Cerebellar cortex (tissue), 1 donor: ENCODE measurements around the gene GRK4.

Experiments used
- DNase-seq: peaks from one replicate; pipeline ENCODE4 v3.0.0-alpha.2; 2015; ENCODE audit warnings: low spot score

The GRK4 gene

DNA sequence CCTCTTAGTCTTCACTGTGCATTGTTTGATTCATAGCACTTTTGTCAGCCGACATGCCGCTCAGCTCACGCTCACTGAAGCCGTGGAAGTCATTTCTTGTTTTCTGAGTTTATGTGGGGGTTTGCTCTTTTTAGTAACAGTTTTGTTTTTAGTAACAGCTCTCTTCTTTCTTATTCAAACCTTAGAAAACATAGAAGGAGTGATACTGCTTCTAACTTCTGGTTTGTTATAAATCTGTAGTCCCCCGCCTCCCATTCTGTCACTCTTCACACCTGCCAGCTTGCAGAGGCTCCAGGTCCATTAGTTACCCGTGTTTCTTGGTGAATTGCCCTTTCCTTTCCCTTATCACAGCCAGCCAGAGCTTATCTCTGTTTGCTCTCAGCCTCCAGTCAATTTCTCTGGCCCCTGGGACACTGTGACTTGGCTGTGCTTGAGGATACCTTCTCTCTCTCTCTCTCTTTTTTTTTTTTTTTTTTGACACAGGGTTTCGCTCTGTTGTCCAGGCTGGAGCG lies 50.5 kb downstream of the GRK4 start:
- DNase-seq, result no peak

DNA sequence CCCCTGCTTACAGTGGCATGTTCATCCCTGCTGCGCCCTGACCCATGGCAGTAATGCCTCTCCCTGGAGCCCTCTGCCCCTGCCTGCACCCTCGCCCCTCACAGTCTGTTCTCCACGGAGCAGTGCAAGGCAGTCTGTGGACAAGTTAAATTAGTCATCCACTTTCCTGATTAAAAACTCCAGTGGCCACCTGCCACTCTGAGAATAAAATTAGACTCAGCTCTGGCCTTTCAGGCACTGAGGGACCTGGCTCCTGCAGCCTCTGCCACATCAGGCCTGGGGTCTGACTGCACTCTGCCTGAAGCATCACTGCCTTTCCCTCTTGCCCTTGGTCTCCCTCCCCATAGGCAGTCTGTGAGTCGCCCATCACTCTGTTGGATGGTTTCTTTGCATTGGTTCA lies 53.6 kb downstream of the GRK4 start:
- DNase-seq, result no peak

DNA sequence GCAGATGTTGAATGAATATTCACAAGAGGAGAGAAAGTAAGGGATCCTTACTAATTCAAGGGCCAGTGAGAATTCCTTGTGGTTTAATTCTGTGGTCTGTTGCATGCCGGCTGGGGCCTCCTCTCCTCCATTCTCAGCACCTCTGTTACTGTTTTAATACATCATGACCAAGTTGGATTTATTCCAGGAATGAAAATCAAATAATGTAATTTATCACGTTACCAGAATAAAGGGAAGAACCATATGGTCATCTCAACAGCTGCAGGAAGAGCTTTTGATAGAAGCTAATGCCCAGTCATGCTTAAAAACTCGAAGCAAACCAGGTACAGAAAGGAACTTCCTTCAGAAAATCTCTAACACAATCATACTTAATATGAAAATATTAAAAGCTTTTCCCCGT lies 54.1 kb downstream of the GRK4 start:
- no peak for DNase-seq

DNA sequence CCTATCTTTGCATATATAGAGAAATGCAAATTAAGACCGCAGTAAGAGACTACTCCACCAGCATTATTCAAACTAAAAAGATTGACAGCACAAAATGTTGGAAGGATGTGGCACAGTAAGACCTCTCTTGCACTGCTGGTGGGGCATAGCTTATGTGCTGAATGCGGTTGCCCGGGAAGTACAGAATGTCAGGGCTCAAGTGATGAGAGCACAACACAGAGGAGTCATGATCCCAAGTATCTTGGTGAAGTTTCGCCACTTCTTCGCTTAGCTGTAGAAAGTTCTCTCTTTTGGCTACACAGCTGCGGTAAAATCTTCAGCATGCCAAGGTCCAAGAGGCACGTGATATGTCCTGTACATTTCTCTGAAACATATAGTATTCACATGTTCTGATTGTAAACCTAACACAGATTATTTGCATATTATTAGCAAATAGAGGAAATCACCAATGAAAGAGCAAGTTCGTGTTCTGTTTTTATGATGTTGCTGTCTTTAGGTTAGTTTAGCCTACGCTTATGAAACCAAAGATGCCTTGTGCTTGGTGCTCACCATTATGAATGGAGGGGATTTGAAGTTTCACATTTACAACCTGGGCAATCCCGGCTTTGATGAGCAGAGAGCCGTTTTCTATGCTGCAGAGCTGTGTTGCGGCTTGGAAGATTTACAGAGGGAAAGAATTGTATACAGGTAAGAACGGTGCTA lies 55.9 kb downstream of the GRK4 start:
- no peak for DNase-seq

DNA sequence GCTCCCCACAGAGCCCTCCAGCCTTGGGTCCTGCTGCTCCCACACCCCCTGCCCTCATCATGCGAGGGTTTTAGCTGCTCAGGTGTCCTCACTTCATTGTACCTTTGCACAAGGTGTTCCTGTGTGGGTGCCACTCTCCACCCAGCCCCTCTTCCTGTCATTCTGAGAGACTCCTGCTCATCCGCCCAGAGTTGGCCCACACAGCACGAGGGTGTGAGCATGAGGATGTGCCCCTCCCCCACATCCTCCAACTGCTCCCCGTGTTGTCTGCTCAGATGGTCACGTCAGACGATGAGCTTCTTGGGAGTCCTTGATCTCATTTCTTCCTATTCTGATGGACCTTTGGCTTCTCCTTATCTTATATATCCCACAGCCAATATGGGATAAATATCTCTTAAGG lies 57.8 kb downstream of the GRK4 start:
- no peak for DNase-seq

GRCh38 chr4:3021627-3022026 lies 58.3 kb downstream of the GRK4 start:
- DNase-seq, result no peak

GRCh38 chr4:3022112-3022511 lies 58.7 kb downstream of the GRK4 start:
- DNase-seq, result no peak

DNA sequence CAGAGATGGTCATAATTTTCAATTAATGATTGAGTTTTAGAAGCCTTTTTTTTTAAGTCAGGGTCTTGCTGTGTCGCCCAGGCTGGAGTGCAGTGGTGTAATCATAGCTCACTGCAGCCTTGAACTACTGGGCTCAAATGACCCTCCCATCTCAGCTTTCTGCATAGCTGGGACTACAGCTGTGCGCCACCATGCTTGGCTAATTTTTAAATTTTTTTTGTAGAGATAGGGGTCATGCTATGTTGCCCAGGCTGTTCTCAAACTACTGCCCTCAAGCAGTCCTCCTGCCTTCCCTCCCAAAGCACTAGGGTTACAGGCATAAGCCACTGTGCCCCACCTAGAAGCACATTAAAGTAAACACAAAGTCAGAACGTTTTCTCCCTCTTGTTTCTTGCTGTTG lies 59.3 kb downstream of the GRK4 start:
- no peak for DNase-seq

- no peak for DNase-seq
Measured at GRCh38 chr4:3025881-3026280, 62.5 kb downstream of the GRK4 start.

GRCh38 chr4:3026540-3026939 lies 63.2 kb downstream of the GRK4 start:
- no peak for DNase-seq

- DNase-seq, result no peak
Measured at GRCh38 chr4:3029464-3029863, 66.1 kb downstream of the GRK4 start.

GRCh38 chr4:3030566-3031356 lies 67.4 kb downstream of the GRK4 start:
- DNase-seq, result no peak

- DNase-seq, result no peak
Measured at GRCh38 chr4:3031357-3032082, 68.1 kb downstream of the GRK4 start.

GRCh38 chr4:3034231-3034630 lies 70.9 kb downstream of the GRK4 start:
- no peak for DNase-seq

DNA sequence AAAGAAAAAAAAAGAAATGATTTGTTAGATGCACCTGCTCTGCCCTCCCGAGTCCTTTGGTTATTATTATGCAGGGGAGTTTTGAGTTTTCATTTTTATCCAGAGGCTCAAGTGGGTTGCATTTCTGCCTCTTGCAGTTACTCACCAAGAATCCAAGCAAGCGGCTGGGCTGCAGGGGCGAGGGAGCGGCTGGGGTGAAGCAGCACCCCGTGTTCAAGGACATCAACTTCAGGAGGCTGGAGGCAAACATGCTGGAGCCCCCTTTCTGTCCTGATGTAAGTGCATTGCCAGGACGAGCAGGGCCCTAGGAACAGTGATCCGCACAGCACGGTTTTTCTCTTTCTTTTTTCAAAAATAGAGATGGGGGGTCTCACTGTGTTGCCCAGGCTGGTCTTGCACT lies 71.9 kb downstream of the GRK4 start:
- DNase-seq, result no peak

DNA sequence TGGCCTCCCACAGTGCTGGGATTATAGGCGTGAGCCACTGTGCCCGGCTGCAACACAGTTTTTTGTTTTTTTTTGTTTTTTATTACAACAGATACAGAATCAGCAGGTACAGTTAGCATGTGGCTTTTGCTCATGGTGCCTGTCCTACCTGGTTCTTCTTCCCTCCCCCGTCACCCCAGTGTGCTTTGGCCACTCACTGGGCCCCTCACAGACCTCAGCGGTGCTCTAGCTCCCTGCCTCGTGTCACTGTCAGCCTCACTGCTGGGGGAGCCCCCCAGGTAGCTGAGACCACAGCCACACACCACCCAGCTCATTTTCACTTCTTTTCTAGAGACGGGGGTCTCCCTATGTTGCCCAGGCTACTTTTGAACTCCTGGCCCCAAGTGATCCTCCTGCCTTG lies 72.3 kb downstream of the GRK4 start:
- DNase-seq, result no peak

DNA sequence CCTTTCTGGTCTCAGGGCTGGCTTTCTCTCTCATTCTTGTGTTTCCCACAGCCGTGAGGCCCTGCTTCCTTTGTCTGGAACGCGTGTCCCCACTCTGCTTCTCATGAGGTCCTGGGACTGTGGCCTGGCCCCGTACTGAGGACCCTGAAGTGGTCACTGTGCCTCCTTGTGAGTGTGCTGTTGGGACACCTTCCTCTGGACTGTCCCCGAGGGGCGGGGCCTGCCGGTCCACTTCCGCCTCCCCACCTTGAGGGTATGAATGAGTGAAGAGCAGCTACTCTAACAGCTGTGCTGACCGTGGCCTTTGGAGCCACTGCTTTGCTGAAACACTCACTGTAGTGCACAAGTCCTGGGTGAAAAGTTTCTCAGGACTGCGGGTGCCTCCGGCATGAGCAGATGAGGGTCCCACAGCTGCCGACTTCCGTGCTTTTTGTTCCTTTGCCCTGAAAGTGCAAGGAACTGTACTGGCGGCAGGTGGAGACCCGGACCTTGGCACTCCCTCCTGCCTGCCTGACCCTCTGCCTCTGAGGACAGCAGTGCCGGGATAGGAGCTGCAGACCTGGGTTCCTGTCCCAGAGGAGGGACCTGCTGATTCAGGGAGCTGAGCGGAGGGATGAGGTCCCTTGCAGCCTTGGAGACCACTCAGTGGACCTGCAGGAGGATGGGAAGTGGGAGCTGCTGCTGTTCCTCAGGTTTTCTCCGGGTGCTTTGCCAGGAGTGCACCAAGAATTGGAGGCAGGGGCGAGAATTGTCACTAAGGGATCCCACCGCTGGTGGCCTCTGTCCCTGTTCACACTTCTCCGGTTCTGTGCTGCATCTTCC lies 73.0 kb downstream of the GRK4 start:
- no peak for DNase-seq

GRCh38 chr4:3037957-3038461 lies 74.6 kb downstream of the GRK4 start:
- no peak for DNase-seq

DNA sequence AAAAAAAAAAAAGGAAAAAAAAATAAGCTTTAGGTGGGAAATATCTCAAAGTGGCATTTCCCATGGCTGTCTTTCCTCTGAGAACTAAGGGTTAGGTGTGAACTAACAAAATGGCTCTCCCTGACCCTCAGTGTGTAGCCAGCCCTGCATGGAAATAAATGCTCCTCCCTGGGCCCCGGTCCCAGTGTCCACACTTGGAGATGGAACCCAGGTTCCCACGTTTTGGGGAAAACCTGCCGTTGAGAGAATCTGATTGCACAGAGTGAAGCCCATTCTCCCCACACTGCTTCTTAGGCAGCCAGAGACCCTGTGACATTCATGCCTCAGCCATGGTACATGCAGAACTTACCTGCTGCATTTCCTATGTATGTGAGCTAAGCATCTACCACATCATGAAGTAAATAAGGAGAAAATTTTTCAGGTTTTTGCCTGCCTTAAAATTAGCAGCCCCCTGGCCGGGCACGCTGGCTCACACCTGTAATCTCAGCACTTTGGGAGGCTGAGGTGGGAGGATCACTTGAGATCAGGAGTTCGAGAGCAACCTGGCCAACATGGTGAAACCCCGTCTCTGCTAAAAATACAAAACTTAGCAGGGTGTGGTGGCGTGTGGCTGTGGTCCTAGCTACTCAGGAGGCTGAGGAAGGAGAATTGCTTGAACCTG lies 76.5 kb downstream of the GRK4 start:
- no peak for DNase-seq

DNA sequence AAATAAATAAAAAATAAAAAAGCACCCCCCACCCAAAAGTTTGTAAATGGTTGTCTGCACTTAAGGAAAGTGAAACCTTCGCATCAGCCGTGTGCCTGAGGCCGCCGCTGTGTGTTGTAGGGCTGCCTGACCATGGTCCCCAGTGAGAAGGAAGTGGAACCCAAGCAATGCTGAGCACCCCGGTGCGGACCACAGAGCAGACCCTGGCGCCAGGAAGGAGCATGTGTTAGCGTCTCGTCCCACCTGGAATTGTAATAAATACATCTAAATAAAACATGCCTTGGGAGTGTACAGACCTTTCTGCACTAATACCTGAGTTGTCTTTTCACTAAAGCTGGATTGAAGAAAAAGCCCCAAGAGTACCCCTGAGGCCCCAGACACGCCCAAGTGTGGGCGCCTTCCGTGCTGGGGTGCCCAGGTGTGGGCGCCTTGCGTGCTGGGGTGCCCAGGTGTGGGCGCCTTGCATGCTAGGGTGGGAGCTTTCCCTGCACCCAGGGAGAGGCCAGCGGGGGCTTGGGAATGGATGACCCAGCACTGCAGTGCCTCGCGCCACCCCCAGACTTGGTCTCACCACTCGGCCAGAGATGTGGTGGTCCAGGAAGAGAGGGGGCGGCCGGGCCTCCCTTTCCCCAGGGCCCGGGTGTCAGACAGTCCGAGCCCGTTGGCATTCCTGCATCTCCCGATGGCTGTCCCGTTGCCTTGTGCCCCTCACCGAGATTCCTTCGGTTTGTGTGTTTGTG lies 77.3 kb downstream of the GRK4 start:
- DNase-seq, result no peak
